GM18526 (cell line): ENCODE measurements around the gene ZNF536.

Experiments used
- POLR2A ChIP-seq: IDR thresholded peaks from 3 replicates; pipeline ENCODE4 v1.6.1; 2011; ENCODE audit not compliant: insufficient read length; ENCODE audit errors: extremely low read depth

ZNF536 gene

GRCh38 chr19:30439310-30439709, 67.1 kb downstream of the ZNF536 start:
- no peak for TF ChIP-seq POLR2A

DNA sequence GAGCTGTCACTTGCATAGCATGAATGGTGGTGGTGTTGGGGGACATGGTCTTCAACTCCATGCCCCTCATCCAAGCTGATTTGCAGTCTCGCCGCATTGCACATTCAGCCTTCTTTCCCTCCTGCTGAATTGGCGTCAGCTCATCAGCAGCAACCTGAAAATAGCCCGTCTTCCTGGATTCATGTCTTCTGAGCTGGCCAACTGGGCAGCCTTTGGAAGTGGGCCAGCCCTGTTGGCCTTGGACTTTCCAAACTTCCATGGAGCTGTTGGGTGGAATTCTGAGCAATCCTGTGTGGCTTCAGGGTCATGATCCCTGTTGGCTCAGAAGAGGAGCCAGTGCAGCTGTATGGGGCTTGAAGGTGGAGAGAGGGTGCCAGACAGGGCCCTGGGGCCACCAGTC, 68.8 kb downstream of the ZNF536 start:
- TF ChIP-seq POLR2A = no peak

GRCh38 chr19:30442674-30443073, 70.5 kb downstream of the ZNF536 start:
- no peak for TF ChIP-seq POLR2A

DNA sequence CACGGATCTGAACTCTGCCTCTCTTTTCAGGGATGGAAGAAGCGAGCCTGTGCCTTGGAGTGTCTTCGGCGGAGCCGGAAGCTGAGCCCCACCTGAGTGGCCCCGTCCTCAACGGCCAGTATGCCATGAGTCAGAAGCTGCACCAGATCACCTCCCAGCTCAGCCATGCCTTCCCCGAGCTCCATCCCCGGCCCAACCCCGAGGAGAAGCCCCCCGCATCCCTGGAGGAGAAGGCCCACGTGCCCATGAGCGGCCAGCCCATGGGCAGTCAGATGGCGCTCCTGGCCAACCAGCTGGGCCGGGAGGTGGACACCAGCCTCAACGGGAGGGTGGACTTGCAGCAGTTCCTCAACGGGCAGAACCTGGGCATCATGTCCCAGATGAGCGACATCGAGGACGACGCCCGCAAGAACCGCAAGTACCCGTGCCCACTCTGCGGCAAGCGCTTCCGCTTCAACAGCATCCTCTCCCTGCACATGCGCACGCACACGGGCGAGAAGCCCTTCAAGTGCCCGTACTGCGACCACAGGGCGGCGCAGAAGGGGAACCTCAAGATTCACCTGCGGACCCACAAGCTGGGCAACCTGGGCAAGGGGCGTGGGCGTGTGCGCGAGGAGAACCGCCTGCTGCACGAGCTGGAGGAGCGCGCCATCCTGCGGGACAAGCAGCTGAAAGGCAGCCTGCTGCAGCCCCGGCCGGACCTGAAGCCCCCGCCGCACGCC, 71.5 kb downstream of the ZNF536 start:
- TF ChIP-seq POLR2A = no peak

GRCh38 chr19:30444253-30444671, 72.1 kb downstream of the ZNF536 start:
- no peak for TF ChIP-seq POLR2A

DNA sequence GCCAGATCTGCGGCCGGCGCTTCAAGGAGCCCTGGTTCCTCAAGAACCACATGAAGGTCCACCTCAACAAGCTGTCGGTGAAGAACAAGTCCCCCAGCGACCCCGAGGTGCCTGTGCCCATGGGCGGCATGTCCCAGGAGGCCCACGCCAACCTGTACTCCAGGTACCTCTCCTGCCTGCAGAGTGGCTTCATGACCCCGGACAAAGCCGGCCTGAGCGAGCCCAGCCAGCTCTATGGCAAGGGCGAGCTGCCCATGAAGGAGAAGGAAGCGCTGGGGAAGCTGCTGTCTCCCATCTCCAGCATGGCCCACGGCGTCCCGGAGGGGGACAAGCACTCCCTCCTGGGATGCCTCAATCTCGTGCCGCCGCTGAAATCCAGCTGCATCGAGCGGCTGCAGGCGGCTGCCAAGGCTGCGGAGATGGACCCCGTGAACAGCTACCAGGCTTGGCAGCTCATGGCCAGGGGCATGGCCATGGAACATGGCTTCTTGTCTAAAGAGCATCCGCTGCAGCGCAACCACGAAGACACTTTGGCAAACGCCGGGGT, 72.6 kb downstream of the ZNF536 start:
- TF ChIP-seq POLR2A = no peak

DNA sequence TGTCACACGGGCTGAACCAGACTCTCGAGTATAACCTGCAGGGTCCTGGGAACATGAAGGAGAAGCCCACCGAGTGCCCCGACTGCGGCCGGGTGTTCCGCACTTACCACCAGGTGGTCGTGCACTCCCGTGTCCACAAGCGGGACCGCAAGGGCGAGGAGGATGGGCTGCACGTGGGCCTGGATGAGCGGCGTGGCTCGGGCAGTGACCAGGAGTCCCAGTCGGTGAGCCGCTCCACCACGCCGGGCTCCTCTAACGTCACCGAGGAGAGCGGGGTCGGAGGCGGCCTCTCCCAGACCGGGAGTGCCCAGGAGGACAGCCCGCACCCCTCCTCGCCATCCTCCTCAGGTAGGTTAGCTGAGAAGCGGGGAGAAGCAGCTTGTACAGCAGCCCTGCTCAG, 73.2 kb downstream of the ZNF536 start:
- no peak for TF ChIP-seq POLR2A

DNA sequence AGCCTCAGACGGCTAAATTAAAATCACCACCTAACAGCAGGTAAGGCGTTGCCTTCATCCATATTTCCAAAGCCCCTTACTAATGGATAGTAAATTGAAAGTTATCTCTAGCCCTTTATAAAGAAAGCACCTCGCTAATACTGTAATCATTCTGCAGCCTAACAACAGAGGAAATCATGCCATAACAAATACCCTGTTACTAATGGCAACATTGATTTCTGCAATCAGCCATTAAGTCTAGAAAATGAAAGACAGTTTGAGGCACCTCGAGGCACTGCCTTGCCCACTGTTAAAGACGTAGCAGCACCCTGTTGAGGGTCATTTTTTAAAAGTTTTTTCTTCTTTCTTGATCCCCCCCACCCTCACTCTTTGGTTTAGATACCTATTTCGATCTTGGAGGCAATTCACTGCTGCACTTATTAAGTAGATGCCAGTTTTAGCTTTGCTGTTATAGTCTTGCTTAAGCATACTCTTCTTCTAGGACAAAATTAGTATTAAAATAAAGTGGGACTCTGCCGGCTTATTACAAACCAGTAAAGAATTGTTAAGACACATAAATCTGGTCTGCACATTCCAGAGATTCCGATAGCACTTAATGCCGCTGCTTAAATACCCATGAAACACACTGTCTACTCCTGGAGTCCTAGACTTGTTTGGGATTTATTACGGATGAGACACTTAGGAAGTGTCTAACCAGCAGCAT, 74.8 kb downstream of the ZNF536 start:
- TF ChIP-seq POLR2A = no peak

- no peak for TF ChIP-seq POLR2A
Measured at GRCh38 chr19:30447553-30447870, 75.3 kb downstream of the ZNF536 start.

DNA sequence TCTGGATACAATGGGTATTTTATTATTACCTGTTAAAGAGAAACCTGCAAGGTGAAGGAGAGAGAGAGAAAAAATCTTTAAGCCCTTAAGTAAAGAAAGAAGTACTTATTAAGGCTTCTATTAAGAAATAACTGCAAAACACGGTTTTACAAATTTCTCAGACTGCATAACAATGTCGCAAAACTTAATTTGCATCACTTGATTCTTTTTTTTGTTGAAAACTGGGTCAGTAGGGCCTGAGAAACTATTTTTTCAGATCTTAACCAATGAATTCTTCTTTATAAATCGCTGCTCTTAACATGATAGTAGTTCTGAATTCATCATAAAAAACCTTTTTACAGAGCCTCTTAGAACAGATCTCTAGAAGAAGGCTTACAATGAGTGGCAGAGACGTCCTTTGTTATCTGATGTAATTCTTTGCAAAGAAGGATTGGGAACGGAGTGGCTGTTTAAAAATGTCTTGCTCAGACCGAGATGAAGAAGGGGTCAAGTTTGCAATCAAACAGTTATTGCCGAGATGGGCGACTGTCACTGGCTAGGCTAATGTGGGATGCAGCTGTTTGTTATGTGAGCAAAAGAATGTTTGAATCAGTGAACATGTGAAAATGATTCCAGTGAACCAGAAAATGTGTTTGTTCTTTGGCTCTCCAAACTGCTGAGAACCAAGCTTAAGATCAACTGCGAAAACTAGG, 76.3 kb downstream of the ZNF536 start:
- no peak for TF ChIP-seq POLR2A

DNA sequence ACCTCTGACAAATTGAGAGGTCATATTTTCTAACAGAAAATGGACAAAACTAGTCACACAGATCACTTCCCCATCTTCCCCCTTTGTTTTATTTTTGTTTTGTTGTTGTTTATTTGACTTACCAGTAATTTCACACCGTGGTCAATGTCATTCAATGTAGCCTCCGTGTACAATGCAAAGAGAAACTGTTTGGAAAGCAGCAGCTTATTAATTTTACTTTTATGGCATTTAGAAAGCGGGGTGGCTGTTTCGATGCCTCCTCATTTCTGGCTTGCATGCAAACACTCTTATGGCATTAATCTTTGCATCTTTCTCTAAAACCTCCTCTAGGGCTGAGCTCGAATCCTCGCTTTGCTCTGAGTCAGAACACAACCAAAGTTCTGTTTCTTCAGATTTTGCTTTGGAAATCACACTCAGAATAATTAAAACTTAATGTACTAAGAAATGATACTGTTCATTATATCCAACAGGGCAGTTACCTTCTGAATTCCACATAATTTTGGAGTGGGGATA, 77.0 kb downstream of the ZNF536 start:
- no peak for TF ChIP-seq POLR2A

DNA sequence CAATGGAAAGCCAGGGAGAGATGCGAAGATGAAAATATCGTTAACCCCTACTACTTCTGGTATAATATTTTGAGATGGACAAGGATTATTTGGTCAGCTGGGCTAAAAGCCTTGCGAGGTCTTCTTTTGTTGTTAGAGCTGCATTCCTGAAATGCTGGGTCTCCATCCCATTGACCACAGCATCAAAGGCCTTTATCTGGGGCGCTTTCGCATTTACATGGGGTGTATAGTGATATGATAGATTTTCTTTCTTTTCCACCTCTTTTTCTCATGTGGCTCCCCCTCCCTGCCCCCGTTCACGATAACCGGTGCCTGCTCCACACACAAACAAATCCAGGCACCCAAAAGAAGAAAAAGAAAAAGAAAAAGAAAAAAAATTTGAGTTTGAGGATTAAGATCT, 77.5 kb downstream of the ZNF536 start:
- TF ChIP-seq POLR2A = no peak

DNA sequence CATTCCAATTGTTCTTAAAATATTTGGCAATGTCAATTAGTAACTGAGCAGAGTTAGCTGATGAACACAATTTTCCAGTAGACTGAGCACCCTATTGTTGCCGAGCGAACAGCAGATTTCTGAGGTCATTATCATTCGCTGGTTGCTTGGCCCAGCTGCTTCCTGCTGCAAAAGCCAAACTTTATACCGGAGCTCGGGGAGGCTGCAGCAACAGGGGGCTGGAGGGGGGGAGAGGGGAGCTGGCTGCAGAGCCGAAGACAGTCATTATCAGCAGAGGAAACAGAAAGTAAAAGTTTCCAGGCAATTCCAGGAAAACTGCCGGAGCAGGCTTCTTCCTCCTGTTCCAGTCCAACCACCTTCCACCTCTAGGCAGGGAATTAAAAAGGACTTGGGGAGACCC, 77.9 kb downstream of the ZNF536 start:
- TF ChIP-seq POLR2A = no peak

DNA sequence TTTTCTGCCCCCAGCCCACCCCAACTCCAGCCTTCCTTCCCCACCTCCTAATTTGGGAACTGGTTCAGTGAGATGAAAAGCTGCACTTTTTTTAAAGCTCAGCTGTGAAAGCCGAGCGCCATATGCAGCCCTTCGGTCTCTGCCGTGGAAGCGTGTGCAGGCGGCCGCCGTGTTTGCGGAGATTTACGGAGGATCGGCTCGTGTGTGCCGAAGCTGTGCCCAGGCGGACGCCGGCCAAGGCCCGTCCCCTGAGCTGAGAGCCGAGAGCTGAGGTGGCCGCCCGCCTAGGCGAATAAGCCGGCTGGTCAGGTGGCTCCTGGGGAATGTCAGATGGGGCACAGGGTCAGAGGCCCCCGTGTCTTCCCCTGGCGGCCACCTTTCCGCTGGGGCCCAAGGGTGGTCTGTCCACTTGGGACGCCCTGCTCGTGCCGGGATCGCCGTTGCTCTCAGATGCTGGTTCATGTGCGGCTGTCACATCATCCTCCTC, 78.7 kb downstream of the ZNF536 start:
- no peak for TF ChIP-seq POLR2A

DNA sequence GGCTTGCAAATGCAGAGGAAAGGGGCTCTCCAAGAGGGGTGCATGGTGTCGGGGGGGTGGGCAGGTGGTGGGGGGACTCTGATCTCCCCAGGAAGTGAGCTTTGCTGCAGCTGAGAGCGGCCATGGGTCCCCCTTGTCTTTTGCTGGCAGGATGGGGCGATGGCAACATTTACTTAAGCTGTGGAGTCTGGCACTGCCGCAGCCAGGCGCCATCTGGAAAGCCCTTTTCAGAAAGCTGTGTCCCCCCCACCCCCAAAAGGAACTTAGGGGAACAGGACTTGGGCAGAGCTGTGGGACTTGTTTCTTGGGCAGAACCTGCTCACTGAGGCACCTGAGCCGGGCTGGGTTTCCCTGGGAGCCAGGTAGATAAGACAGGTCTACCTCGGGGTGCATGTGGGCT, 80.7 kb downstream of the ZNF536 start:
- no peak for TF ChIP-seq POLR2A

- TF ChIP-seq POLR2A = no peak
Measured at GRCh38 chr19:30453743-30454142, 81.6 kb downstream of the ZNF536 start.
